ENCODE measurements around the gene UTP25.
"Not testable (repeated sequence)": the region's sequence is repeated elsewhere in the genome, so short reads cannot be mapped to it uniquely, and the experiment has no call there.

UTP25 gene

DNA sequence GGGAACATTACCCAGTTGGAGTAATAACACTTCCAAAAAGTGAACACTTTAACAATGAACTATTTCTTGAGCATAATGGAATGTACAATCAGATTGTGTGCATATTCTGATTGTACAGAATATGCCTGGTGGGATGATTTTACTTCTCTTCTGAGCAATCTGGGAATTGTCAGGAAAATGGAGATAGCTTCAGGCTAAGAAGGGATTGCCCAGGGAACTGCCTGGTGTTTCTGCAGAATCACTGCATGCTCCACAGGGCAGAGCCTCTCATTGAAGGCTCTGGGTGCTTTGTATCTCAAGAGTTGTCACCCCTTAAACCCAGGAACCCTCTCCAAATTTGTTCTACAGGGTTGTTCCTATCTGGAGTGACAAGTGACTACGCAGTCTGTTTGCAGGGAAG lies 51.2 kb downstream of the UTP25 start:
- DNase-seq = no peak
- TF ChIP-seq GATA1 (IDR thresholded peaks at IDR 0.05; ENCODE audit: low read depth, low read length) = no peak
- no peak for TF ChIP-seq POLR2A (IDR thresholded peaks at IDR 0.05; ENCODE audit: low read length)

DNA sequence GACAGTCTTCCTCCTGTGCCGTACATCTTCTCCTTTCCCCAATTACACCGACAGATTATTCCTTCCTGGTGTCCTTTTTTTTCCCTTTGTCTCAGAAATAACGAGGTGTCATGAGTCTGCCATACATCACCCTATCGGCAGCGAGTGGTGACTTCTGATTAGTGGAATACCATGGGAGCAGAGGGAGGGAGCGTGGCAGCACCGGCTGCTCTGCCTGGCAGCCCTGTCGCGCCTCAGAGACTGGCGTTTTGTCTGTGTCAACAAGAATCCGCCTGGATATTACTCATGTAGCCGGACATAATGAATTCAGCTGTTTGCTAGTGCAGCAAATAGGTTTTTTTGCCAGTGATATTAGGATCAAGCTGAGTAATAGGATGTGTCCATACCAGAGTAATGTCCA lies 51.8 kb downstream of the UTP25 start:
- TF ChIP-seq POLR2A (IDR thresholded peaks at IDR 0.05; ENCODE audit: low read length) (no peak), GATA1 (IDR thresholded peaks at IDR 0.05; ENCODE audit: low read depth, low read length) (no peak)
- DNase-seq = no peak

DNA sequence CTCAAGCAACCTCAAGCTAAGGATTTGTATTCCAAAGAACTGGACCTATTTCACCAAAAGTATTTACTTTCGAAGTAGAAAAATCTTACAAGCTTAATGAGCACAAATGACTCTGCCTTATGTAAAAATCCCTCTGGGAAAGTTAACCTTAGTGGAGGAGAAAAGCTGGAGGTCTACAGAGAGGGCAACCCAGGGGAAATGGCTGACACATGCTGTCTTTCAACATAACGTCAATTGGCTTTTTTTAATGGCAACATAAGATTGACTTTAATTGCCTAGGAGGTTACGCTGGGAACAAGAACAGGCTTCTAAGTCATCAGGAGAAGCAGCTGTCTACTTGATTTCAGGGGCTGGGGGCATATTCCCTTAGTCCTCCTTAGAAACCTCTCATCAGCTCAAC lies 52.3 kb downstream of the UTP25 start:
- DNase-seq = no peak
- TF ChIP-seq GATA1 (IDR thresholded peaks at IDR 0.05; ENCODE audit: low read depth, low read length) = no peak
- no peak for TF ChIP-seq POLR2A (IDR thresholded peaks at IDR 0.05; ENCODE audit: low read length)

DNA sequence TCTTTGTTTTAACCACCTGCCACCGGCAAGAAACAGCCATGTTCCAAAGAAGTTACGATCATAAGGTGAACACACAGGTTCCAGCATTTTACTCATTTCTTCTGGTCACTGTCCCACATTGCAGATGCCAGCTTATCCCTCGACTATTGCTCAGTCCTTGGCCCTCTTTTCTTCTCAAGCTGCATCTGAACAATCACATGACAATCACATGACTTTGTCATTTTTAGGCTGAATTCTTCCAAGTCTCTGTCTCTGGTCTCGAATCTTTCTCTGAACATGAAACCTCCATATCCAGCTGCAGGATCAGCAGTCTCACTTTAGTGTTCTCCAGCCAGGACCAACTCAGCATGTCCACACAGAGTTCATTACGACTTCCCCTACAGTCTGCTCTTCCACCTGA lies 53.8 kb downstream of the UTP25 start:
- DNase-seq = no peak
- TF ChIP-seq GATA1 (IDR thresholded peaks at IDR 0.05; ENCODE audit: low read depth, low read length) (no peak), POLR2A (IDR thresholded peaks at IDR 0.05; ENCODE audit: low read length) (no peak)

GRCh38 chr1:209882286-209882685 lies 54.5 kb downstream of the UTP25 start:
- no peak for DNase-seq
- TF ChIP-seq POLR2A (IDR thresholded peaks at IDR 0.05; ENCODE audit: low read length) (no peak), GATA1 (IDR thresholded peaks at IDR 0.05; ENCODE audit: low read depth, low read length) (no peak)

DNA sequence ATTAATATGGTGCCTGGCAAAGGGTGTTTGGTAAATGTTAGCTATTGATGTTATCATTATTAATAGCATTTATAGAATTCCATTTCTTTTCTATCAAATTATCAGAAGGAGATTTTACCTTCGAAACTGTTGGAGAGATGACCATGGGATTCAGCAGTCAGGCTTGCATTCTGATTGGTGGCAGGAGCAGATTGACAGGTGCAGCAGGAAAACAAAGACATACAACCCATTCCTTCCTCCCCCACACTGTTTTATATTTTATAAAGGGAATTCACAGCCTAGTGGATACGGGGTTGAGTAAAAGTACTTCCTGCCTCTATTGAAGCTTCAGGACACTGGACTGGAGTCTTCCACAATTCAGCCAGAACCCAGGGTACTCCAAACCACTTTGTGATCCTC lies 55.2 kb downstream of the UTP25 start:
- DNase-seq = no peak
- TF ChIP-seq POLR2A (IDR thresholded peaks at IDR 0.05; ENCODE audit: low read length) = no peak
- no peak for TF ChIP-seq GATA1 (IDR thresholded peaks at IDR 0.05; ENCODE audit: low read depth, low read length)

- TF ChIP-seq GATA1 (IDR thresholded peaks at IDR 0.05; ENCODE audit: low read depth, low read length) (no peak), POLR2A (IDR thresholded peaks at IDR 0.05; ENCODE audit: low read length) (no peak)
- peak in 1 of 2 experiments; percentile 16 for DNase-seq
Measured at GRCh38 chr1:209883341-209883971, 55.7 kb downstream of the UTP25 start.

- peak in 1 of 2 experiments; percentile 42 for DNase-seq
- no peak for TF ChIP-seq GATA1 (IDR thresholded peaks at IDR 0.05; ENCODE audit: low read depth, low read length)
- TF ChIP-seq POLR2A (IDR thresholded peaks at IDR 0.05; ENCODE audit: low read length) = no peak
Measured at GRCh38 chr1:209884249-209884648, 56.5 kb downstream of the UTP25 start.

- peak; percentile 37 to 81 for DNase-seq
- no peak for TF ChIP-seq GATA1 (IDR thresholded peaks at IDR 0.05; ENCODE audit: low read depth, low read length)
- no peak for TF ChIP-seq POLR2A (IDR thresholded peaks at IDR 0.05; ENCODE audit: low read length)
Measured at GRCh38 chr1:209884665-209885117, 56.9 kb downstream of the UTP25 start.

- DNase-seq = no peak
- TF ChIP-seq POLR2A (IDR thresholded peaks at IDR 0.05; ENCODE audit: low read length) = no peak
- no peak for TF ChIP-seq GATA1 (IDR thresholded peaks at IDR 0.05; ENCODE audit: low read depth, low read length)
Measured at GRCh38 chr1:209885403-209886218, 57.8 kb downstream of the UTP25 start.

GRCh38 chr1:209886219-209886536 lies 58.4 kb downstream of the UTP25 start:
- no peak for DNase-seq
- TF ChIP-seq POLR2A (IDR thresholded peaks at IDR 0.05; ENCODE audit: low read length) (no peak), GATA1 (IDR thresholded peaks at IDR 0.05; ENCODE audit: low read depth, low read length) (no peak)

GRCh38 chr1:209888291-209889076 lies 60.7 kb downstream of the UTP25 start:
- not testable (repeated sequence) for DNase-seq

DNA sequence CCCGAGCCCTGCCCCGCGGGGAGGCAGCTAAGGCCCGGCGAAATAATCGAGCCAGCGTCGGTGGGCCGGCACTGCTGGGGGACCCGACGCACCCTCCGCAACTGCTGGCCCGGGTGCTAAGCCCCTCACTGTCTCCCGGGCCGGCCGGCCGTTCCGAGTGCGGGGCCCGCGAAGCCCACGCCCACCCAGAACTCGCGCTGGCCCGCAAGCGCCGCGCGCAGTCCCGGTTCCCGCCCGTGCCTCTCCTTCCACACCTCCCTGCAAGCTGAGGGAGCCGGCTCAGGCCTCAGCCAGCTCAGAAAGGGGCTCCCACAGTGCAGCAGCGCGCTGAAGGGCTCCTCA lies 61.3 kb downstream of the UTP25 start:
- TF ChIP-seq POLR2A (IDR thresholded peaks at IDR 0.05; ENCODE audit: low read length) (no peak), GATA1 (IDR thresholded peaks at IDR 0.05; ENCODE audit: low read depth, low read length) (no peak)
- DNase-seq = no peak

DNA sequence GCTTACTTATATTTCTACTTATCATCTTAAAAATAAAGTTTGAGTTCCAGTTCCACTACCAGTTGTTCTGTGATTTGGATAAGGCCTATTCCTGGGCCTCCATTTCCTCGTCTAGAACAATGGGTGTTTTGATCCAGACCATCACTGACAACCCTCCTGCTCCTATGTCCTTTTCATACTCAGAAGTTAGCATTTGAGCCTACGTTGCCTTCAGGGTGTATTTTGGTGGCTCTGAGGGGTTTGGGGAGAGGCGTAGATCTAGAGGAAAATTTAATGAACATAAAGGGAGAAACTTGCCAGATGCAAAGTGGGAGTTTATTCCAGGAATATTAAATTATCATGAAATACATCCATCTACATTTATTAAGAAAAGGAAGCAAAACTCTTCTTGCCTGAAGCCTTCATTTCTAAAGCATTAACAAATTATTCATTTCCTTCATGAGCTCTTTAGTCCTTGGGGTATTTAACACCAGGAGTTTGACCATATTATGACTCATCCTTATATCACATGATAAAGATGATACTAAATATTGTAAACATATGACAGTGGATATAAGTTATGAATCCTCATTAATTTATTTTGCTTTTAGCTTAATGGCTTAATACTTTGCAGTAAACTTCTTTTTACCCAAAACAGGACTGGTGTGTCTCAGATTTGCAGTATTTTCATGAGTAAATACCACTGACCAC lies 63.0 kb downstream of the UTP25 start:
- TF ChIP-seq POLR2A (IDR thresholded peaks at IDR 0.05; ENCODE audit: low read length) = no peak
- TF ChIP-seq GATA1 (IDR thresholded peaks at IDR 0.05; ENCODE audit: low read depth, low read length) = no peak
- DNase-seq = no peak
